22Rv1 (cell line): Measurements from ENCODE around the gene TJP3.

Source experiments
- CTCF ChIP-seq: fragments of 450-650 bp; IDR thresholded peaks from 2 replicates; pipeline ENCODE4 v1.5.1; 2017; ENCODE audit warnings: mild to moderate bottlenecking
- ZFX ChIP-seq: fragments of 450-650 bp; IDR thresholded peaks from 2 replicates; pipeline ENCODE4 v1.6.1; 2017; ENCODE audit warnings: antibody characterized with exemption, borderline replicate concordance

GRCh38 chr19:3774621-3775373 is 66.6 kb downstream of the TJP3 start:
- no peak for TF ChIP-seq CTCF
- TF ChIP-seq ZFX, result no peak
